ENCODE data around the gene PTPRD.

DNA sequence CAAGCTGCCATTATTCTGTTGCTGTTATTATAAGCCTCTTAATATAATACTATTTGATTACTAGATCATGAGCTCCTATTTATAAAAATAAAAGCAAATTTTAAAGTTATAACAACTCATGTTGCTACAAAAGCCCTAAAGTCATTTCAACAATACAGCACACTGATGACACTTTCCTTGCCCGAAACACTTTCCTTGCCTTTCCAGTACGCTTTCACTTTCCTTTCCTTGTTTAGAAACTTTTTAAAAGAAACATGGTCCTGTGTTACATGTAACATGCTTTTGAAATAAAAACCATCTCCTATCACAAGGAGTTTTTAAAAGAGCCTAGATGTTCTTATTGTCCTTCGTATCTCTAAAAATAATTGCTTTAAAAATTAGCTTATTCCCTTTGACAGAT lies 688.4 kb downstream of the PTPRD start:
- TF ChIP-seq POLR2A (IDR thresholded peaks at IDR 0.05; ENCODE audit: low read depth, low read length) (no peak), TAF1 (IDR thresholded peaks at IDR 0.05; ENCODE audit: borderline replicate concordance, low read depth, low read length) (no peak), POLR2AphosphoS5 (IDR thresholded peaks at IDR 0.05; ENCODE audit: low read depth, low read length) (no peak)

Data from GM12892 (cell line).